ENCODE data around the gene DELE1. TPM values are rescaled to one million over a fixed set of nuclear protein-coding genes. Genes with fewer than 3 reads are reported as not detected.

Gene DELE1
- total RNA-seq, 1 experiment from 2014 or later, result 67.6 TPM

GRCh38 chr5:141958113-141958512 is 34.4 kb downstream of the DELE1 start, which contains the start of gene PCDH12:
Gene PCDH12, minus strand, starts transcription at chr5:141958202. Its CDS starts 351 bp downstream, at chr5:141957851.
- Histone ChIP-seq H3K9me3 (no peaks in the 10 kb centered on the region), H3K27me3 (replicated peaks; ENCODE audit: control insufficient read depth, insufficient read depth, low read length) (no peaks in the 10 kb centered on the region), H3K4me3 (ENCODE audit: low read depth, low read length) (no peak within 1 kb of the TSS), H3K36me3 (ENCODE audit: control insufficient read depth, insufficient read depth, low read length) (no peaks in the 10 kb centered on the region), H3K4me1 (0 out of 2 replicates have a peak, but pooled peaks cover 5% of the 10 kb centered on the region)
- TF ChIP-seq CTCF (IDR thresholded peaks at IDR 0.05; ENCODE audit: insufficient read depth in 1 of 2, low read depth in 1 of 2, low read length in 1 of 2, severe bottlenecking in 1 of 2, unreplicated experiment in 1 of 2), result no peak
- intact Hi-C loops (cut with micrococcal nuclease; ENCODE audit: unreplicated experiment), result no loop called here
- DNase-seq, result no peak
- Mint-ChIP-seq H3K4me3 (ENCODE audit: unreplicated experiment) (no peak within 1 kb of the TSS), H3K36me3 (ENCODE audit: insufficient read depth, unreplicated experiment) (no peaks in the 10 kb centered on the region), H3K27me3 (ENCODE audit: insufficient read depth, unreplicated experiment) (peaks cover 2% of the 10 kb centered on the region), H3K4me1 (ENCODE audit: low read depth, unreplicated experiment) (no peaks in the 10 kb centered on the region), H3K27ac (ENCODE audit: unreplicated experiment) (no peak within 1 kb of the TSS), H3K9me3 (ENCODE audit: unreplicated experiment) (no peaks in the 10 kb centered on the region)
- no TSS peak for BruUV-seq (replicated peaks)
- POLR2A ChIA-PET, result no interaction called here
- CTCF ChIA-PET, result no interaction called here

- Mint-ChIP-seq H3K4me3 (ENCODE audit: unreplicated experiment) (no peak overlapping the region), H3K9me3 (ENCODE audit: unreplicated experiment) (no peaks in the 10 kb centered on the region), H3K27ac (ENCODE audit: unreplicated experiment) (no peak overlapping the region), H3K4me1 (ENCODE audit: low read depth, unreplicated experiment) (no peaks in the 10 kb centered on the region), H3K27me3 (ENCODE audit: insufficient read depth, unreplicated experiment) (no peaks in the 10 kb centered on the region), H3K36me3 (ENCODE audit: insufficient read depth, unreplicated experiment) (no peaks in the 10 kb centered on the region)
- BruUV-seq (replicated peaks), result no TSS peak
- no peak for DNase-seq
- Histone ChIP-seq H3K36me3 (ENCODE audit: control insufficient read depth, insufficient read depth, low read length) (no peaks in the 10 kb centered on the region), H3K27me3 (replicated peaks; ENCODE audit: control insufficient read depth, insufficient read depth, low read length) (no peaks in the 10 kb centered on the region), H3K4me1 (0 out of 2 replicates have a peak, but pooled peaks cover 5% of the 10 kb centered on the region), H3K4me3 (ENCODE audit: low read depth, low read length) (no peak overlapping the region), H3K9me3 (no peaks in the 10 kb centered on the region)
- no peak for TF ChIP-seq CTCF (IDR thresholded peaks at IDR 0.05; ENCODE audit: insufficient read depth in 1 of 2, low read depth in 1 of 2, low read length in 1 of 2, severe bottlenecking in 1 of 2, unreplicated experiment in 1 of 2)
- CTCF ChIA-PET, result interaction anchor here (0.7 kb wide), 1 partner anchor 29 kb away, joined by 4 read pairs; no protein-coding TSS in a partner anchor
- POLR2A ChIA-PET, result no interaction called here
- intact Hi-C loops (cut with micrococcal nuclease; ENCODE audit: unreplicated experiment), result no loop called here
These were observed 35.0 kb downstream of the DELE1 start for GRCh38 chr5:141958546-141959172.

- H3K4me3 Mint-ChIP-seq (ENCODE audit: unreplicated experiment), result no peak overlapping the region
- no peaks in the 10 kb centered on the region for H3K27me3 ChIP-seq (replicated peaks; ENCODE audit: control insufficient read depth, insufficient read depth, low read length)
- no TSS peak for BruUV-seq (replicated peaks)
- H3K9me3 ChIP-seq, result no peaks in the 10 kb centered on the region
- no peaks in the 10 kb centered on the region for H3K4me1 Mint-ChIP-seq (ENCODE audit: low read depth, unreplicated experiment)
- TF ChIP-seq CTCF (IDR thresholded peaks at IDR 0.05; ENCODE audit: insufficient read depth in 1 of 2, low read depth in 1 of 2, low read length in 1 of 2, severe bottlenecking in 1 of 2, unreplicated experiment in 1 of 2), result peak; percentile 31 to 46
- no peaks in the 10 kb centered on the region for H3K27me3 Mint-ChIP-seq (ENCODE audit: insufficient read depth, unreplicated experiment)
- H3K36me3 Mint-ChIP-seq (ENCODE audit: insufficient read depth, unreplicated experiment), result no peaks in the 10 kb centered on the region
- 0 out of 2 replicates have a peak, but pooled peaks cover 5% of the 10 kb centered on the region for H3K4me1 ChIP-seq
- no peak overlapping the region for H3K4me3 ChIP-seq (ENCODE audit: low read depth, low read length)
- intact Hi-C loops (cut with micrococcal nuclease; ENCODE audit: unreplicated experiment), result loop anchor here (1.0 kb wide), 3 partner anchors 71 to 295 kb away; no protein-coding TSS in a partner anchor
- H3K36me3 ChIP-seq (ENCODE audit: control insufficient read depth, insufficient read depth, low read length), result no peaks in the 10 kb centered on the region
- H3K9me3 Mint-ChIP-seq (ENCODE audit: unreplicated experiment), result no peaks in the 10 kb centered on the region
- ChIA-PET POLR2A (interaction anchor here (1.1 to 1.6 kb wide), 2 partner anchors 9 to 36 kb away, joined by 9 to 17 read pairs; partner anchors contain the start of genes DELE1 and RNF14), CTCF (interaction anchor here (0.6 to 2.9 kb wide), 21 partner anchors 8 to 291 kb away, joined by 3 to 49 read pairs (median 6); partner anchors contain the start of genes DELE1, PCDH1 and RNF14)
- no peak overlapping the region for H3K27ac Mint-ChIP-seq (ENCODE audit: unreplicated experiment)
- DNase-seq, result peak in 1 of 2 experiments; percentile 29
These were observed 36.3 kb downstream of the DELE1 start for GRCh38 chr5:141960018-141960417.
